Fibroblast of the aortic adventitia (primary cell): ENCODE results near the gene LAMA2. TPM values are rescaled to one million over a fixed set of nuclear protein-coding genes. Genes with fewer than 3 reads are reported as not detected.

ENCODE experiments used
- DNase-seq: peaks from one replicate; pipeline ENCODE4 v3.0.0-alpha.2; 2010; ENCODE audit warnings: low read depth
- H3K4me3 ChIP-seq: 2 replicates; pipeline ENCODE4 v1.5.1; 2011; ENCODE audit warnings: low read depth, mild to moderate bottlenecking, control low read depth, low read length, moderate library complexity
- total RNA-seq: library from RNA; depleted of rRNA; stranded (reverse); fragments of >200 nt; gene quantifications from 2 replicates; pipeline ENCODE4 v1.2.3, GENCODE V29; 2012; ENCODE audit warnings: low replicate concordance
- TF ChIP-seq, protein P1 (sequence below): IDR thresholded peaks from 2 replicates; pipeline ENCODE4 v1.5.1; 2011; ENCODE audit warnings: mild to moderate bottlenecking, low read length, control low read depth, inconsistent platforms; ENCODE audit not compliant: insufficient read depth

LAMA2 gene
- total RNA-seq, 1 donor = 99.1 TPM

DNA sequence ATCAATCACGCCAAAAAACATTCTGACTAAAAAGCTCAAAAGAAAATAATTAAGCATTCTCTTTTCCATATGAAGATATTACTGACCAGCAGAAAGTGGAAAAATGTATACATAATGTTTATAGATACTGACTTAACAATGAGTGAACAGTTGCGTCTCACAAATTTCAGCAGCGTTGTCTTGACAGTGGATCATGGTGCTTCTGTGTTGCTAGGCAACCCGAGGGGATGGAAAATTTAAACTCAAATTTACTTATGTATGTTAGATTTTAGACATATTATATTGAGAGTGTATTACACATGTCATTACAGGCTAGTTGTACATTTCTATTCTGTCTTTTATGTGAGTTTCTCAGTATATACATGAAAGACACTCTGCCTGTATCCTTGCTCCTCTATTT is 110.2 kb downstream of the LAMA2 start:
- DNase-seq = no peak
- no peak overlapping the region for H3K4me3 ChIP-seq
- TF ChIP-seq, protein P1, sequence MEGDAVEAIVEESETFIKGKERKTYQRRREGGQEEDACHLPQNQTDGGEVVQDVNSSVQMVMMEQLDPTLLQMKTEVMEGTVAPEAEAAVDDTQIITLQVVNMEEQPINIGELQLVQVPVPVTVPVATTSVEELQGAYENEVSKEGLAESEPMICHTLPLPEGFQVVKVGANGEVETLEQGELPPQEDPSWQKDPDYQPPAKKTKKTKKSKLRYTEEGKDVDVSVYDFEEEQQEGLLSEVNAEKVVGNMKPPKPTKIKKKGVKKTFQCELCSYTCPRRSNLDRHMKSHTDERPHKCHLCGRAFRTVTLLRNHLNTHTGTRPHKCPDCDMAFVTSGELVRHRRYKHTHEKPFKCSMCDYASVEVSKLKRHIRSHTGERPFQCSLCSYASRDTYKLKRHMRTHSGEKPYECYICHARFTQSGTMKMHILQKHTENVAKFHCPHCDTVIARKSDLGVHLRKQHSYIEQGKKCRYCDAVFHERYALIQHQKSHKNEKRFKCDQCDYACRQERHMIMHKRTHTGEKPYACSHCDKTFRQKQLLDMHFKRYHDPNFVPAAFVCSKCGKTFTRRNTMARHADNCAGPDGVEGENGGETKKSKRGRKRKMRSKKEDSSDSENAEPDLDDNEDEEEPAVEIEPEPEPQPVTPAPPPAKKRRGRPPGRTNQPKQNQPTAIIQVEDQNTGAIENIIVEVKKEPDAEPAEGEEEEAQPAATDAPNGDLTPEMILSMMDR = no peak

DNA sequence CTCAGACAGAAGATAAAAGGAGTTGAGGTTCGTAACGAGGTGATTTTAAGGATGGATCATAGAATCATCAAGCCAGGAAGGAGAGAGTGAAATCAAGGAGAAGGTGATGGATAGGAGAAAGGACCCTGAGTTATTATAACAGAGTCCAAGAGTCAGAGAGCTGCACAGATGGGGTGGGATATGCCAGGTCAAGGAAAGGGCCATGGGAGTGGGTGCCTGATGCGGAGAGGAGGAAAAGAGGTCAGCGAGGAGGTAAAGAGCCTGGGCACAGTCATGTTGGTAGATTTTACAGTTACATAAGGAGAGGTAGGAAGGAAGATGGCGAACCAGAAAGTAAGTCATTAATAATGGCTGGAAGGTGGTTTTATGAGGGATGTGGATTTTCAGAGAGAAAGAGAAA is 114.9 kb downstream of the LAMA2 start:
- TF ChIP-seq, protein P1 = no peak
- no peak for DNase-seq
- H3K4me3 ChIP-seq = no peak overlapping the region

DNA sequence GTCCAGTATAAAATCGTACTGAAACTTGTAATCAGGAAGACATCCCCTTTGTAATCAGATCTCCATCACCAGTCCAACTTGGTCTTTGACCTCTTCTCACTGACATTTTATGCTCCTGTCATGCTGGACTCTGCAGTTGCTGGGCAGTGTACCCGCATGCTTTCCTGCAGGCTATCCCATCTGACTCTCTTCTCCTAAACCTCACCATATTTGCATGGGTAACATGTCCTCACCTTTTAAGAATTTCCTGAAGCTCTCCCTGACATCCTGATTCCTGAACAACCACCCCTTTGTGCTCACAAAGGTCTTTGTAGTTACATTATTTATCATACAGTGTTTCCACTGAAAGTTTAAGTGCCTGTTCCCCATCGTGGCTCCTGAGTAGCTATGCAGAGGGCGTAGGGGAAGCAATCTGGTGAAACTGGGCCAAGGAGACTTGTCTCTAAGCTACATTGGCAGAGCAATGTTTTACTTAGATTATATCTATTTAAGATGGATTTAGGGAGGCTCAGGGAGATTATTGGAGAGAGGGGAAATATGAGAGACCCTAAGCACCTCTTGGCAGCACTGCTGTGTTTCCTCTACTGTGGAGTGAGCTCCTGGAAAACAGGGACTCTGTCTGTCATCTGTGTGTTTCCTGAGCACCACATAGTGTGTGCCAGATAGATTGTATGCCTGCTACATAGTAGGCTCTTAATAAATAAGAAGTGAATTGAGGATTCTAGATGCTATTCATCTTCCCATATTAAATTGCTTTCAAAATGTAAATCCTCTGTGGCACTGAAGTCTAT is 124.0 kb downstream of the LAMA2 start:
- no peak overlapping the region for H3K4me3 ChIP-seq
- TF ChIP-seq, protein P1 = no peak
- DNase-seq = no peak

DNA sequence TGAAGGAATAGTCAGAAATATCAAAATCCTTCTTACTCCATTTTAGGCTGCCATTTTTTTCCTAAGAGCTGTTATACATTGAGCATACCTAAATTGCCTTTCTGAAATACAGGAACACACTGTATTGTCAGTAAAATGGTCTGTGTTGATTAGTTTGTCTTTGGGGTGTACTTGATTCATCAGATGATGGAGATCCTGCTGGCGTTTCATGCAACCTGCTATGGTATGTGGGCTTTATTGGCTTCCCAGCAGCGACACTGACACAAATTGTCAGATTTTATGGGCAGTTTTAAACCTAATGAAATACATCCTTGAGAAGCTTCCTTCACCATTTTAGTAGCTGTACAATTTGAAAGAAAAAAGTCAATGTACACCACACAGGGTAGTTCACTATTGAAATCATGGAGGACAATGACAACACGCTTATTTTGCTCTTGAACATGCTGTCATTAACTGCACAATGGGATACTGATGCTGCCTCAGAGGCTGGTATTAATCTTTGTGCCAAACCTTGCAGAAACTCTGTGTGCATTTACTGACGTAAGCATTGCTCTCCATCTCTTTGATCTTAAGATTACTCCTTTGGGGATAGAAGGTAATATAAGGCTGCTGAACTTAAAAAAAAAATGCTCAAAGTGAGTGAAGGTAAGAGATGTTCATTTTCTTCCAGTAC is 124.9 kb downstream of the LAMA2 start:
- H3K4me3 ChIP-seq = no peak overlapping the region
- TF ChIP-seq, protein P1 = no peak
- no peak for DNase-seq

DNA sequence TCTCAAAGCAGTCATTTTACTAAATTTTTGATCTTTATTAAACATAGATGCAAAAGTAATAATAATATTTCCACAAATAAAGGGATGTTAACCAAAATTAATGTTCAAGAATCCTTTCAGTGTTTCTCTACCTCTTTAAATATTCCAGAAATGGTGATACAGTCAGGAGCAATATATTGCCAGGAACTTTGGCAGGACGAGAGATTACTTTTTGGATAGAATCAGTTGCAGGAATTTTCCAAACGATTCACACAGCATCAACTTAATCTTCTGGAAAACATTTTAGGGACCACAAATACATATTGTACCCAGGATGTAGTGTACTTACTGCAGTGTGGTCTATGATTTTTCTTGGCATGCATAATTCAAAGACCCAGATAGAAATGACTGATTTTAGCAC is 125.7 kb downstream of the LAMA2 start:
- TF ChIP-seq, protein P1 = no peak
- DNase-seq = no peak

DNA sequence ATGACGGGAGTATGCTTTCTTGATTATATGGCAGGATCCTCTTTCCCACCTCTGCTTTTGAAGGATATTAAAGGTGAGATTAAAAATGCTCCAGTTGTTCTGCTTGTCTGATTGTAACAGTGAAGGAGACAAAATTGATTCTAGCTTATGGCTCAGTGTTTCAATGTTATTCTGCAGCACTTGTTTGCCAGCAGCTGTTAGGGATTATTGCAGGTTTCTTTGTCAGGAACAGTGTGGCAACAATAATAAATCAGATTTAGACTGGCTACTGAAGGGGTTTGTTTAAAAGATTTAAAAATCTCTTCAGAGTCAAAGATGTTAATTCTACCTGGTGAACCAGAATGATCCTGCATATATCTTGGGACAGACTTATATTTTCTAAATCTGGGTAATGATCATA is 126.9 kb downstream of the LAMA2 start:
- no peak overlapping the region for H3K4me3 ChIP-seq
- DNase-seq = no peak
- TF ChIP-seq, protein P1 = no peak

More for the DNA sequence above, 125.7 kb downstream of the LAMA2 start:
- no peak overlapping the region for H3K4me3 ChIP-seq
